GM12864 (cell line): ENCODE results near the gene ISLR.

ENCODE experiments used
- DNase-seq: peaks from one replicate; pipeline ENCODE4 v3.0.0-alpha.2; 2011; ENCODE audit warnings: low read depth
- H3K4me3 ChIP-seq: 2 replicates; pipeline ENCODE4 v1.5.1; 2011; ENCODE audit warnings: mild to moderate bottlenecking, low read depth, low read length, control low read depth
- CTCF ChIP-seq: IDR thresholded peaks from 2 replicates; pipeline ENCODE4 v1.5.1; 2011; ENCODE audit warnings: low read depth, mild to moderate bottlenecking, moderate library complexity, low read length, control low read depth, inconsistent platforms; ENCODE audit errors: missing control alignments

Gene ISLR

DNA sequence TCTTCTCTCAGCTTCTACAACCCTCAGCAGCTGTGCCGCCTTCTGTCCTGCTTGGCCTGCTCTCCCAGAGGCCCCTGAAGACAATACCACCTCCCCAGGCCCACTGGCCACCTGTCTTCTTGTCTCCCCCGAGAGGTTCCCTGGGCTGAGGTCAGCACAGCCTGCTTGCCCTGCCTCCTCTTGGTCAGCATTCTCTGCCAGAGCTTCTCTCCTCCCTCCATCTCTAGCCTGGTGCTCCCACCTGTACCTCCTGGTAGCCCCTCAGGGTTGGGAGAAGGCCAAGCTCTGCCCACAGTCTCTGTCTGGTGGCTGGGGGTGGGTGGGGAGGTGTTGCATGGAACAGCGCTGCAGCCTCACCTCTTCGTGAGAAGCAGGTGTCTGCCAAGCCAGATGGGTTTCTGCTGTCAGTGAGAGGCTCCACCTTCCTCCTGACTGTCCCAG is 5.6 kb upstream of the ISLR start:
- no peak for TF ChIP-seq CTCF
- H3K4me3 ChIP-seq: no peak overlapping the region
- DNase-seq: no peak

- no peak for DNase-seq
- TF ChIP-seq CTCF: no peak
- H3K4me3 ChIP-seq: no peak overlapping the region
Observed at GRCh38 chr15:74168711-74169126, 4.8 kb upstream of the ISLR start.

GRCh38 chr15:74170071-74170844 is 3.3 kb upstream of the ISLR start:
- no peak for TF ChIP-seq CTCF
- H3K4me3 ChIP-seq: no peak overlapping the region

GRCh38 chr15:74170875-74171578 is 2.5 kb upstream of the ISLR start:
- no peak overlapping the region for H3K4me3 ChIP-seq
- no peak for TF ChIP-seq CTCF
- no peak for DNase-seq

More at GRCh38 chr15:74170071-74170844, 3.3 kb upstream of the ISLR start:
- no peak for DNase-seq

- DNase-seq: no peak
- H3K4me3 ChIP-seq: no peak overlapping the region
- TF ChIP-seq CTCF: no peak
Observed at GRCh38 chr15:74171965-74172541, 1.5 kb upstream of the ISLR start.

DNA sequence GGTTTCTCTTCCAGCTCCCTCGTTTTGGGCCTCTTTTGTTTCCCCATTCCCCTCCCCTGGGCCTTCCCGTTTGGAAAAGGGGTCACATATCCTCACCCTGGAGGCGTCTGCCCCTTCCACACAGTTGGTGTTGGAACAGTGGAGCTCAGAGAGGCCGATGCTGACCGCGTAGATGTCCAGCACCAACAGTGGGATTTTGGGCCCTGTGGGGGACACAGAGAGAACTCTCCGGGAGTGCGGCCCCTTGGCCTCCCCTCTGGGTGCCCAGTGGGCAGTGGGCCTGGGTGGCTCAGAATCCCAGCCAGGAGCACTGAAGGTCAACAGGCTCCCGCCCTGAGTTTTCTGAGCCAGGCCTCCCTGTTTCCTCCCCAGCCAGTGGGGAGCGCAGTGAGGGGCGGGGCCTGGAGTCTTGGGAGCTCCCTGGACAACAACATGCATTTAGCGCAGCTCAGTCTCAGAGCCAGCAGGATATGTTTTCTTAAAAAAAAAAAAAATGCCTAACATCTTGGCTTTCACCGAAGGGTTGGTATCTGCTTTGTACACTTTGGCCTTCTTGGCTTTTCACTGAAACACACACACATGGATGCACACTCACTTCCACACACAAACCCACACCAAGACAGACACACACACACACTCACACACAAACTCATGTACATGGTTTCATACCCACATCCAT is 670 bp upstream of the ISLR start:
- no peak for DNase-seq

More for the DNA sequence above, 670 bp upstream of the ISLR start:
- H3K4me3 ChIP-seq: no peak overlapping the region
- TF ChIP-seq CTCF: no peak
